ENCODE data around the gene WDR46.
"Not testable (repeated sequence)": the region's sequence is repeated elsewhere in the genome, so short reads cannot be mapped to it uniquely, and the experiment has no call there.

WDR46 gene

GRCh38 chr6:33264015-33264414 is 25.0 kb downstream of the WDR46 start:
- H3K9me3 ChIP-seq (ENCODE audit: control insufficient read depth, low read length): no peaks in the 10 kb centered on the region
- no peak overlapping the region for H3K4me3 ChIP-seq (ENCODE audit: insufficient read depth, low read depth, low read length, poor library complexity, severe bottlenecking)
- H3K36me3 ChIP-seq (ENCODE audit: control insufficient read depth, insufficient read depth, low read length): peaks cover 53% of the 10 kb centered on the region
- no peaks in the 10 kb centered on the region for H3K4me1 ChIP-seq (ENCODE audit: control insufficient read depth, insufficient read depth, low read length, poor library complexity, severe bottlenecking)
- no peak overlapping the region for H3K27ac ChIP-seq (ENCODE audit: insufficient read depth, low read length, poor library complexity, severe bottlenecking)
- DNase-seq: no peak
- H3K27me3 ChIP-seq (replicated peaks; ENCODE audit: control insufficient read depth, insufficient read depth, low read length, poor library complexity, severe bottlenecking): no peaks in the 10 kb centered on the region

- H3K36me3 ChIP-seq (ENCODE audit: control insufficient read depth, insufficient read depth, low read length): peaks cover 40% of the 10 kb centered on the region
- DNase-seq; H3K9me3 ChIP-seq (ENCODE audit: control insufficient read depth, low read length); H3K4me3 ChIP-seq (ENCODE audit: insufficient read depth, low read depth, low read length, poor library complexity, severe bottlenecking); H3K27me3 ChIP-seq (replicated peaks; ENCODE audit: control insufficient read depth, insufficient read depth, low read length, poor library complexity, severe bottlenecking); H3K4me1 ChIP-seq (ENCODE audit: control insufficient read depth, insufficient read depth, low read length, poor library complexity, severe bottlenecking); H3K27ac ChIP-seq (ENCODE audit: insufficient read depth, low read length, poor library complexity, severe bottlenecking): not testable (repeated sequence)
Measured at GRCh38 chr6:33262490-33262889, 26.5 kb downstream of the WDR46 start.

DNA sequence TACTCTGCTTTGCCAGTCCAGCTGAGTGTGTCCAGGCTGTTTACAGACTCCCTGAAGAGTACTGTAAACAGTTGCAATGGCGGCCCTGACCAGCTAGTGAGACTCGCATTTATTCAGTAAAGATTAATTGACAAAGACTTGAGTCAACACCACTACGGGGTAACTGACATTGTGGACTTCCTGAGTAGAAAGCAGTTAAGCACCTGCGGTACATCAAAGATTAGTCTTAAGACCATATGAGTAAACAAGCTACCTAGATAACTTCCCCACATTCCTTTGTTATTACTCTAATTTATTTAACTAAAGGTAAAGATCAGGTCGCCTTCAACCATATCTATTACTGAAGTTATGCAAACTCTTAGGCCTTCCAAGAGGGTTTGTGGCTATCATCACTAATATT is 30.0 kb downstream of the WDR46 start:
- no peak for DNase-seq
- H3K27ac ChIP-seq (ENCODE audit: insufficient read depth, low read length, poor library complexity, severe bottlenecking): no peak overlapping the region
- H3K4me3 ChIP-seq (ENCODE audit: insufficient read depth, low read depth, low read length, poor library complexity, severe bottlenecking): no peak overlapping the region
- H3K36me3 ChIP-seq (ENCODE audit: control insufficient read depth, insufficient read depth, low read length): peaks cover 23% of the 10 kb centered on the region
- H3K9me3 ChIP-seq (ENCODE audit: control insufficient read depth, low read length): no peaks in the 10 kb centered on the region
- H3K27me3 ChIP-seq (replicated peaks; ENCODE audit: control insufficient read depth, insufficient read depth, low read length, poor library complexity, severe bottlenecking): no peaks in the 10 kb centered on the region
- H3K4me1 ChIP-seq (ENCODE audit: control insufficient read depth, insufficient read depth, low read length, poor library complexity, severe bottlenecking): no peaks in the 10 kb centered on the region

- Histone ChIP-seq H3K27me3 (replicated peaks; ENCODE audit: control insufficient read depth, insufficient read depth, low read length, poor library complexity, severe bottlenecking) (no peaks in the 10 kb centered on the region), H3K9me3 (ENCODE audit: control insufficient read depth, low read length) (no peaks in the 10 kb centered on the region), H3K27ac (ENCODE audit: insufficient read depth, low read length, poor library complexity, severe bottlenecking) (no peak overlapping the region), H3K4me1 (ENCODE audit: control insufficient read depth, insufficient read depth, low read length, poor library complexity, severe bottlenecking) (peaks cover 11% of the 10 kb centered on the region), H3K4me3 (ENCODE audit: insufficient read depth, low read depth, low read length, poor library complexity, severe bottlenecking) (no peak overlapping the region), H3K36me3 (ENCODE audit: control insufficient read depth, insufficient read depth, low read length) (peaks cover 8% of the 10 kb centered on the region)
- DNase-seq: no peak
Measured at GRCh38 chr6:33254591-33254990, 34.4 kb downstream of the WDR46 start.

GRCh38 chr6:33252759-33253158 is 36.3 kb downstream of the WDR46 start:
- no peak overlapping the region for H3K4me3 ChIP-seq (ENCODE audit: insufficient read depth, low read depth, low read length, poor library complexity, severe bottlenecking)
- no peak for DNase-seq
- peaks cover 4% of the 10 kb centered on the region for H3K36me3 ChIP-seq (ENCODE audit: control insufficient read depth, insufficient read depth, low read length)
- no peak overlapping the region for H3K27ac ChIP-seq (ENCODE audit: insufficient read depth, low read length, poor library complexity, severe bottlenecking)
- no peaks in the 10 kb centered on the region for H3K9me3 ChIP-seq (ENCODE audit: control insufficient read depth, low read length)
- no peaks in the 10 kb centered on the region for H3K27me3 ChIP-seq (replicated peaks; ENCODE audit: control insufficient read depth, insufficient read depth, low read length, poor library complexity, severe bottlenecking)
- H3K4me1 ChIP-seq (ENCODE audit: control insufficient read depth, insufficient read depth, low read length, poor library complexity, severe bottlenecking): peaks cover 24% of the 10 kb centered on the region

DNA sequence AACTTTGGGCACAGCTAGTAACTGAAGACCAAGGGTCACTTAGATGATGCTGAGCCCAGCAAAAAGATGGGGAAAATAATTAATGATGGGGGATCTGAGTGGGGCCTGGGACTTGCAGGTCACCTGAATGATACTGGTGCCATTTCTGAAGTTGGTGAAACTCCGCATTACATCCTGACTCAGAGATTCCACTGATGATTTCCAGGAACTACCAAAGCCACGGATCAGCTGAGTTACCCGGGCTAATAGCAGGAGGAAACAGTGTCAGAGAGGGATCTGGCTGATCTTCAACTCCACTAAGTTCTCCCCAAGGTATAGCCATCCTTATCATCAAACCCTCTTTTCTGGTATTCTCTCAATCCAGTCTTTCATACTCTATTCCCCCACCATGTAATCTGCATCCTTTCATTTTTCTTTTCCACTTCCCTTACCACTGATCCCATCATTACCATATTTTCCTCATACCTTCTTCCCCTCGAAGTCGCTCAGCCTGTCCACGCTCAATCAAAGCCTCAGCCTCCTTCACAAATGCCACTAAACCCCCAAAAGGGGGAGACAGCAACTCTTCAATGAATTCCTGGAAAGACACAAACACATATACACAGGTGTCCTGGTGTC is 37.5 kb downstream of the WDR46 start:
- Histone ChIP-seq H3K27ac (ENCODE audit: insufficient read depth, low read length, poor library complexity, severe bottlenecking) (no peak overlapping the region), H3K27me3 (replicated peaks; ENCODE audit: control insufficient read depth, insufficient read depth, low read length, poor library complexity, severe bottlenecking) (no peaks in the 10 kb centered on the region), H3K4me3 (ENCODE audit: insufficient read depth, low read depth, low read length, poor library complexity, severe bottlenecking) (no peak overlapping the region), H3K9me3 (ENCODE audit: control insufficient read depth, low read length) (no peaks in the 10 kb centered on the region), H3K36me3 (ENCODE audit: control insufficient read depth, insufficient read depth, low read length) (peaks cover 4% of the 10 kb centered on the region), H3K4me1 (ENCODE audit: control insufficient read depth, insufficient read depth, low read length, poor library complexity, severe bottlenecking) (peaks cover 24% of the 10 kb centered on the region)
- no peak for DNase-seq

DNA sequence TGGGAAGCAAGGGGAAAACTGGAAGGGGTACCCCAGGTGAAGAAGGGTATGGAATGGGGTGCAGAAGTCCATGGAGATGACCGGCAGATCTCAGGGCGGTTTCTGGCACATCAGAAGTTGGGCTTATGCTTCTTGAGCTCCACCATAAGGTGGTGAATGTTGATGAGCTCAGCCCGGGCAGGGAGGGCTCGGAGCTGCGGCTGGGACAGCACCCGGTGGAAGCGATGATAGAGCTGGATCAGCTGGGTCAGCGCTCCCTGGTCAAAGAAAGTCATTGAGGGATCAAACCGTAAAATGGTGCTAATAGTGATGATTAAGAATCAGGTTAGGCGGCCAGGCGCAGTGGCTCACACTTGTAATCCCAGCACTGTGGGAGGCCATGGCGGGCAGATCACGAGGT is 38.3 kb downstream of the WDR46 start:
- no peak overlapping the region for H3K4me3 ChIP-seq (ENCODE audit: insufficient read depth, low read depth, low read length, poor library complexity, severe bottlenecking)
- no peaks in the 10 kb centered on the region for H3K9me3 ChIP-seq (ENCODE audit: control insufficient read depth, low read length)
- no peaks in the 10 kb centered on the region for H3K27me3 ChIP-seq (replicated peaks; ENCODE audit: control insufficient read depth, insufficient read depth, low read length, poor library complexity, severe bottlenecking)
- peaks cover 24% of the 10 kb centered on the region for H3K4me1 ChIP-seq (ENCODE audit: control insufficient read depth, insufficient read depth, low read length, poor library complexity, severe bottlenecking)
- DNase-seq: no peak
- H3K36me3 ChIP-seq (ENCODE audit: control insufficient read depth, insufficient read depth, low read length): peaks cover 4% of the 10 kb centered on the region
- H3K27ac ChIP-seq (ENCODE audit: insufficient read depth, low read length, poor library complexity, severe bottlenecking): no peak overlapping the region

DNA sequence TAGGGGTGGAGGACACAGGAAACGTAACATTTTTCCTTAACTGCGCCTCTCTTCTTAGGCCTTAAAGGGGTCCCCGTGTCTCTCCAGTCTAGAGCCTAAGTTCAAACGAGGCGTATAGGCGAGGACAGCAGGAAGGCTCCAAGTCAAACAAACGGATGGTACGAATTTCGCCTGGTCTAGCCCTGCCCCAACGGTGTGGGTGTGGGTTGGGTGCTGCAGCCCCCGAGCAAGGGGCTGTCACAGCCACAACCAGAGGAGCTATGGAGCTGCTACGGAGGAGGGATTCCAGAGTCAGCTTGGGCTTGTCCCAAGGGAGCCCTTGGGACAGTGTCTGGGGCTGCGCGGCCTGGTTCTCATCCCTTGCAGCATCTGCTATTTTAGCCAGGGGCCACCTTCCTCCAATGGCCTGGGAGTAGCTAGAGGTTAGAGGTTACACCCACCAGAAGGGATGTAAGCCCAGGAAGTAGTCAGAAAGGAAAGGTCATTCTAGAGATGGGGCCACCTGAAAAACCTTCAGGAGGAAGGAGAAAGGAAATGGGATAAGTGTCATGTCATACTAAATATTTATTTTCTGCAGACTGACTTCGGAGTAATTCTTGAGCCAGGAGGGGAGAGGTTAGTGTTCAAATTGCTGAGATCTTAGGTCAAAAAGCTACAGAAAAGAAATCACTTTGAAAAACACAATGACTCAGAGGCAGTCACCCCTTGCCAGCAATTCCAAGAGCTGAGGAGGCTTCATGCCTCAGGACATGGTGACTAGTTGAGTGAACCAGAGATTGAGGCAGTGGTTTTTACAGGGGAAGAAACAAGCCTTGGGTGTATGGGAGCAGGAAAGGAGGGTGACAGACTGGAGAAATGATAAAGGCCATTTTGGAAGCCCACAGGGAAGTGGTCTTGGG is 39.1 kb downstream of the WDR46 start:
- DNase-seq: no peak
- H3K9me3 ChIP-seq (ENCODE audit: control insufficient read depth, low read length): no peaks in the 10 kb centered on the region
- H3K4me1 ChIP-seq (ENCODE audit: control insufficient read depth, insufficient read depth, low read length, poor library complexity, severe bottlenecking): peaks cover 24% of the 10 kb centered on the region
- peaks cover 4% of the 10 kb centered on the region for H3K36me3 ChIP-seq (ENCODE audit: control insufficient read depth, insufficient read depth, low read length)
- H3K27me3 ChIP-seq (replicated peaks; ENCODE audit: control insufficient read depth, insufficient read depth, low read length, poor library complexity, severe bottlenecking): no peaks in the 10 kb centered on the region
- peak overlapping the region; percentile 54 for H3K4me3 ChIP-seq (ENCODE audit: insufficient read depth, low read depth, low read length, poor library complexity, severe bottlenecking)
- peak overlapping the region; percentile 87 for H3K27ac ChIP-seq (ENCODE audit: insufficient read depth, low read length, poor library complexity, severe bottlenecking)

GRCh38 chr6:33248932-33249731 is 39.9 kb downstream of the WDR46 start:
- Histone ChIP-seq H3K9me3 (ENCODE audit: control insufficient read depth, low read length) (no peaks in the 10 kb centered on the region), H3K27me3 (replicated peaks; ENCODE audit: control insufficient read depth, insufficient read depth, low read length, poor library complexity, severe bottlenecking) (no peaks in the 10 kb centered on the region), H3K27ac (ENCODE audit: insufficient read depth, low read length, poor library complexity, severe bottlenecking) (peak overlapping the region; percentile 95), H3K4me3 (ENCODE audit: insufficient read depth, low read depth, low read length, poor library complexity, severe bottlenecking) (peak overlapping the region; percentile 60), H3K4me1 (ENCODE audit: control insufficient read depth, insufficient read depth, low read length, poor library complexity, severe bottlenecking) (peaks cover 24% of the 10 kb centered on the region), H3K36me3 (ENCODE audit: control insufficient read depth, insufficient read depth, low read length) (peaks cover 4% of the 10 kb centered on the region)
- DNase-seq: peak; percentile 94 to 96 (median 95)

DNA sequence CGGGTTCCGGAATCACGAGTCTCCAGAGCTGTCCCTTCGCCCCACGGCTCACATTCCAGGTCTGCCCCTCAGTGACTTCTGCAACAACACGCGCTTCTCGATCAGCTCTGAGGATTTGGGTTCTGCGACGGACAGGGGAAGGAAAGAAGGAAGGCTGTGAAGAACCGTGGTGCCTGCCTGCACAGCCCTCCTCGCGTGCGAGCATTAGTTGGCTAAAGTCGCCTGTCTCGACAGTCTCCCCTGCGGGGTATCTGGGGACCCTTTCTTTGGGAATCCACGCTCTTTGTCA is 40.5 kb downstream of the WDR46 start:
- DNase-seq: peak in 2 of 3 donors; percentile 9 to 29

More for the DNA sequence above, 40.5 kb downstream of the WDR46 start:
- Histone ChIP-seq H3K27me3 (replicated peaks; ENCODE audit: control insufficient read depth, insufficient read depth, low read length, poor library complexity, severe bottlenecking) (no peaks in the 10 kb centered on the region), H3K27ac (ENCODE audit: insufficient read depth, low read length, poor library complexity, severe bottlenecking) (peak overlapping the region; percentile 95), H3K4me3 (ENCODE audit: insufficient read depth, low read depth, low read length, poor library complexity, severe bottlenecking) (peak overlapping the region; percentile 60), H3K4me1 (ENCODE audit: control insufficient read depth, insufficient read depth, low read length, poor library complexity, severe bottlenecking) (peaks cover 24% of the 10 kb centered on the region), H3K9me3 (ENCODE audit: control insufficient read depth, low read length) (no peaks in the 10 kb centered on the region), H3K36me3 (ENCODE audit: control insufficient read depth, insufficient read depth, low read length) (peaks cover 4% of the 10 kb centered on the region)
